ENCODE results near the gene DKK1. TPM values are rescaled to one million over a fixed set of nuclear protein-coding genes. Genes with fewer than 3 reads are reported as not detected.
"Not testable (repeated sequence)": the region's sequence is repeated elsewhere in the genome, so short reads cannot be mapped to it uniquely, and the experiment has no call there.

DKK1 gene
- total and polyA plus RNA-seq, 2 of the 13 experiments (the other 11 are each of a cell fraction or from before 2014, with no cell fraction given), result 123 to 262 TPM

GRCh38 chr10:52365547-52366432 lies 51.7 kb downstream of the DKK1 start:
- intact Hi-C loops (cut with micrococcal nuclease; ENCODE audit: unreplicated experiment); H3K27me3 ChIP-seq (ENCODE audit: control insufficient read depth in 1 of 2, insufficient read depth in 2 of 2, low read length in 2 of 2); H2AFZ ChIP-seq (ENCODE audit: low read length); FAIRE-seq; ATAC-seq; CTCF ChIA-PET (ENCODE audit: low intra/inter-chr PET ratio, low total read pairs); H3K79me2 ChIP-seq (ENCODE audit: insufficient read depth, low read length); H3K9me3 ChIP-seq (ENCODE audit: low read length); in situ Hi-C loops (cut with HindIII; ENCODE audit: extremely low pct_ligation_motif_present, low pct_unique_long_range_greater_than_20kb); BruUV-seq (replicated peaks); H4K20me1 ChIP-seq (ENCODE audit: insufficient read depth, low read length); H3K36me3 ChIP-seq (replicated peaks in 1 of 2; ENCODE audit: control insufficient read depth in 1 of 2, insufficient read depth in 2 of 2, low read length in 2 of 2); TF ChIP-seq FOXP1 (IDR thresholded peaks at IDR 0.05): not testable (repeated sequence)
- WGBS (ENCODE audit: low lambda C conversion rate), result 35% methylated on average over 19 of the region's 21 CpGs
- H3K4me2 ChIP-seq (ENCODE audit: low read depth, low read length), result peak overlapping the region; percentile 64
- H3K27ac ChIP-seq (ENCODE audit: extremely low read length, insufficient read depth, low read length), result peak overlapping the region; percentile 53
- H3K4me3 ChIP-seq (replicated peaks in 1 of 3; ENCODE audit: insufficient read depth in 1 of 3, low read depth in 2 of 3, low read length in 3 of 3), result peak overlapping the region in 2 of 3 experiments; percentile 17 to 31; a peak in 4 of 6 replicates
- peaks cover 21% of the 10 kb centered on the region for H3K4me1 ChIP-seq (ENCODE audit: insufficient read depth, low read length)
- peak; percentile 79 for DNase-seq (ENCODE audit: low spot score)
- POLR2A ChIA-PET, result interaction anchor here (0.8 to 1.6 kb wide), 3 partner anchors 11 to 52 kb away, joined by 3 to 8 read pairs (median 6); partner anchors contain the start of gene DKK1
- peak overlapping the region; percentile 34; the same call in 1 of the 2 replicates for H3K9ac ChIP-seq (ENCODE audit: insufficient read depth, low read depth, low read length)
- TF ChIP-seq ZNF12 (CRISPR knock-in tag; IDR thresholded peaks at IDR 0.05), result peak; percentile 51; the same call in 1 of the 2 replicates
- TF ChIP-seq HNF4A (CRISPR knock-in tag; IDR thresholded peaks at IDR 0.05), result peak; percentile 80
- TF ChIP-seq IRF2 (CRISPR knock-in tag; IDR thresholded peaks at IDR 0.05), result peak; percentile 75; the same call in 1 of the 2 replicates
- peak; percentile 76; the same call in 1 of the 2 replicates for TF ChIP-seq THAP9 (CRISPR knock-in tag; IDR thresholded peaks at IDR 0.05; ENCODE audit: borderline replicate concordance)
- 0 out of 2 replicates have a peak, but pooled peaks have one; percentile 70 for TF ChIP-seq AKNA (CRISPR knock-in tag; IDR thresholded peaks at IDR 0.05; ENCODE audit: borderline replicate concordance)
- 0 out of 2 replicates have a peak, but pooled peaks have one; percentile 31 for TF ChIP-seq PPARG (CRISPR knock-in tag; conservative IDR thresholded peaks at IDR 0.05)
- TF ChIP-seq ZNF790 (CRISPR knock-in tag; IDR thresholded peaks at IDR 0.05; ENCODE audit: borderline replicate concordance), result 0 out of 2 replicates have a peak, but pooled peaks have one; percentile 3
- TF ChIP-seq HNF1B (CRISPR knock-in tag; IDR thresholded peaks at IDR 0.05), result peak; percentile 48; the same call in 1 of the 2 replicates
- TF ChIP-seq FOXP1 (CRISPR knock-in tag; IDR thresholded peaks at IDR 0.05), result peak; percentile 82
- peak; percentile 77; the same call in 1 of the 2 replicates for TF ChIP-seq KDM5B (CRISPR knock-in tag; IDR thresholded peaks at IDR 0.05; ENCODE audit: borderline replicate concordance)
- peak; percentile 91; the same call in 1 of the 2 replicates for TF ChIP-seq ZBTB42 (CRISPR knock-in tag; IDR thresholded peaks at IDR 0.05)

Data from HepG2 (cell line).